NCI-H1092 (cell line): ENCODE data around the gene AEBP2.
"Not testable (repeated sequence)": the region's sequence is repeated elsewhere in the genome, so short reads cannot be mapped to it uniquely, and the experiment has no call there.

ENCODE experiments used
- DNase-seq: peaks from one replicate; lab custom pipeline; 2025; lab: John Stamatoyannopoulos, UW

AEBP2 gene

GRCh38 chr12:19507823-19508222, 68.5 kb downstream of the AEBP2 start:
- DNase-seq = no peak

- no peak for DNase-seq
Measured at GRCh38 chr12:19510461-19510860, 71.2 kb downstream of the AEBP2 start.

- DNase-seq = no peak
Measured at GRCh38 chr12:19515179-19515578, 75.9 kb downstream of the AEBP2 start.

- no peak for DNase-seq
Measured at GRCh38 chr12:19517583-19517982, 78.3 kb downstream of the AEBP2 start.

GRCh38 chr12:19518209-19518608, 78.9 kb downstream of the AEBP2 start:
- no peak for DNase-seq

GRCh38 chr12:19520646-19521415, 81.5 kb downstream of the AEBP2 start:
- DNase-seq = no peak

- DNase-seq = no peak
Measured at GRCh38 chr12:19525274-19525673, 86.0 kb downstream of the AEBP2 start.

- DNase-seq = no peak
Measured at GRCh38 chr12:19527866-19528265, 88.6 kb downstream of the AEBP2 start.

GRCh38 chr12:19528750-19529149, 89.5 kb downstream of the AEBP2 start:
- DNase-seq = no peak

GRCh38 chr12:19529951-19530636, 90.8 kb downstream of the AEBP2 start:
- no peak for DNase-seq

GRCh38 chr12:19530637-19531023, 91.3 kb downstream of the AEBP2 start:
- DNase-seq = no peak

- no peak for DNase-seq
Measured at GRCh38 chr12:19533567-19533966, 94.3 kb downstream of the AEBP2 start.

- DNase-seq = no peak
Measured at GRCh38 chr12:19539071-19539470, 99.8 kb downstream of the AEBP2 start.

GRCh38 chr12:19539836-19540235, 100.5 kb downstream of the AEBP2 start:
- no peak for DNase-seq

- DNase-seq = no peak
Measured at GRCh38 chr12:19542606-19543005, 103.3 kb downstream of the AEBP2 start.

- no peak for DNase-seq
Measured at GRCh38 chr12:19544353-19544752, 105.1 kb downstream of the AEBP2 start.

- no peak for DNase-seq
Measured at GRCh38 chr12:19545301-19545700, 106.0 kb downstream of the AEBP2 start.

GRCh38 chr12:19546027-19546426, 106.7 kb downstream of the AEBP2 start:
- no peak for DNase-seq

GRCh38 chr12:19546611-19547162, 107.4 kb downstream of the AEBP2 start:
- DNase-seq = peak; percentile 9

- DNase-seq = no peak
Measured at GRCh38 chr12:19547271-19547671, 108.0 kb downstream of the AEBP2 start.

- DNase-seq = no peak
Measured at GRCh38 chr12:19548834-19549233, 109.5 kb downstream of the AEBP2 start.

GRCh38 chr12:19550626-19551025, 111.3 kb downstream of the AEBP2 start:
- no peak for DNase-seq

- DNase-seq = not testable (repeated sequence)
Measured at GRCh38 chr12:19552441-19553097, 113.3 kb downstream of the AEBP2 start.
